Jurkat, Clone E6-1 (cell line): Measurements from ENCODE around the gene BUD31.

Experiments used
- DNase-seq: peaks from one replicate; pipeline ENCODE4 v3.0.0-alpha.2; 2011; ENCODE audit warnings: low read depth, low spot score
- H3K4me3 ChIP-seq: 2 replicates; pipeline ENCODE4 v1.5.1; 2011; ENCODE audit warnings: mild to moderate bottlenecking, low read length, control low read depth, moderate library complexity

The BUD31 gene

GRCh38 chr7:99455874-99456273 lies 47.1 kb downstream of the BUD31 start:
- no peak overlapping the region for H3K4me3 ChIP-seq
- DNase-seq = no peak

GRCh38 chr7:99456288-99456687 lies 47.5 kb downstream of the BUD31 start:
- DNase-seq = no peak
- no peak overlapping the region for H3K4me3 ChIP-seq

GRCh38 chr7:99457050-99457649 lies 48.4 kb downstream of the BUD31 start:
- no peak for DNase-seq
- H3K4me3 ChIP-seq = no peak overlapping the region

GRCh38 chr7:99457650-99458493 lies 49.1 kb downstream of the BUD31 start:
- no peak overlapping the region for H3K4me3 ChIP-seq
- DNase-seq = no peak

- DNase-seq = peak; percentile 47
- H3K4me3 ChIP-seq = no peak overlapping the region
Measured at GRCh38 chr7:99459087-99459486, 50.3 kb downstream of the BUD31 start.

- H3K4me3 ChIP-seq = no peak overlapping the region
- DNase-seq = no peak
Measured at GRCh38 chr7:99460651-99461050, 51.9 kb downstream of the BUD31 start.

GRCh38 chr7:99461221-99461620 lies 52.5 kb downstream of the BUD31 start:
- DNase-seq = no peak
- no peak overlapping the region for H3K4me3 ChIP-seq

- H3K4me3 ChIP-seq = peak overlapping the region; percentile 96
- DNase-seq = no peak
Measured at GRCh38 chr7:99465421-99465768, 56.6 kb downstream of the BUD31 start.

- H3K4me3 ChIP-seq = no peak overlapping the region
- DNase-seq = no peak
Measured at GRCh38 chr7:99468336-99468918, 59.7 kb downstream of the BUD31 start.
